ENCODE measurements around the gene HOXD8.

- TF ChIP-seq BHLHE40 (IDR thresholded peaks at IDR 0.05; ENCODE audit: borderline replicate concordance): no peak
- no peak for TF ChIP-seq ZNF384 (IDR thresholded peaks at IDR 0.05)
- no peak for TF ChIP-seq FOXK2 (IDR thresholded peaks at IDR 0.05)
- no peak for TF ChIP-seq ELF4 (IDR thresholded peaks at IDR 0.05)
- TF ChIP-seq SP1 (IDR thresholded peaks at IDR 0.05): no peak
These were observed 29.6 kb upstream of the HOXD8 start, which contains the start of gene HOXD12 for GRCh38 chr2:176099728-176100546.
